Suprapubic skin (tissue), 4 donors: Measurements from ENCODE around the gene UGT1A4. TPM values are rescaled to one million over a fixed set of nuclear protein-coding genes. Genes with fewer than 3 reads are reported as not detected.

ENCODE experiments used
- DNase-seq, 2 donors: peaks; one replicate each; pipeline ENCODE4 v3.0.0-alpha.2; 2019; ENCODE audit warnings: low spot score in 2 of 2
- H3K27ac ChIP-seq: fragments of 200-600 bp; sonication (generic); one replicate; pipeline ENCODE4 v1.5.1; 2019
- H3K27me3 ChIP-seq: fragments of 200-600 bp; sonication (generic); one replicate; pipeline ENCODE4 v1.5.1; 2019
- H3K36me3 ChIP-seq: fragments of 200-600 bp; sonication (generic); one replicate; pipeline ENCODE4 v1.5.1; 2019
- H3K4me1 ChIP-seq: fragments of 200-600 bp; sonication (generic); one replicate; pipeline ENCODE4 v1.5.1; 2019
- H3K4me3 ChIP-seq: fragments of 200-600 bp; sonication (generic); one replicate; pipeline ENCODE4 v1.5.1; 2019; ENCODE audit warnings: mild to moderate bottlenecking
- H3K9me3 ChIP-seq: fragments of 200-600 bp; sonication (generic); one replicate; pipeline ENCODE4 v1.5.1; 2019
- CTCF ChIP-seq, 2 donors: fragments of 200-600 bp in 1 of 2; fragments of 450-650 bp in 1 of 2; sonication (generic) in 1 of 2; IDR thresholded peaks; one replicate each; pipeline ENCODE4 v1.5.1; 2016 to 2019; ENCODE audit warnings: antibody characterized with exemption in 2 of 2, mild to moderate bottlenecking in 1 of 2, moderate library complexity in 1 of 2
- EP300 ChIP-seq: sonication (generic); formaldehyde crosslinking; IDR thresholded peaks from one replicate; pipeline ENCODE4 v1.6.1; 2017; ENCODE audit warnings: antibody characterized with exemption
- POLR2A ChIP-seq, 2 donors: fragments of 450-650 bp; IDR thresholded peaks; one replicate each; pipeline ENCODE4 v1.6.1; 2017; ENCODE audit warnings: antibody characterized with exemption in 2 of 2, mild to moderate bottlenecking in 2 of 2, moderate library complexity in 2 of 2
- POLR2AphosphoS5 ChIP-seq, 3 donors: sonication (generic); formaldehyde crosslinking; IDR thresholded peaks; one replicate each; pipeline ENCODE4 v1.6.1; 2017; ENCODE audit warnings: antibody characterized with exemption in 3 of 3
- WGBS: methylation state at CpG from one replicate; pipeline ENCODE4 v1.1.5; 2018; 5-methylcytosine and 5-hydroxymethylcytosine counted together
- total RNA-seq, 4 donors: library from RNA; depleted of rRNA; stranded (reverse); fragments of >200 nt; gene quantifications; one replicate each; pipeline ENCODE4 v1.1.0, GENCODE V29; 2016

The UGT1A4 gene
- total RNA-seq, 4 donors from 2014 or later = 1.8 to 2.6 (median 2.3) TPM; not detected in 1

- peaks cover 16% of the 10 kb centered on the region for H3K27me3 ChIP-seq
- peak in 1 of 2 donors; percentile 61 for DNase-seq
- WGBS = 82% methylated on average over 7 of the region's 10 CpGs
- TF ChIP-seq CTCF (IDR thresholded peaks at IDR 0.05) (no peak), POLR2AphosphoS5 (IDR thresholded peaks at IDR 0.05) (no peak), EP300 (no peak), POLR2A (IDR thresholded peaks at IDR 0.05) (no peak)
- no peaks in the 10 kb centered on the region for H3K4me1 ChIP-seq
- H3K4me3 ChIP-seq = no peak overlapping the region
- no peaks in the 10 kb centered on the region for H3K36me3 ChIP-seq
- no peak overlapping the region for H3K27ac ChIP-seq
- H3K9me3 ChIP-seq = no peaks in the 10 kb centered on the region
Observed at GRCh38 chr2:233807966-233808935, 89.7 kb downstream of the UGT1A4 start.

- TF ChIP-seq EP300 = no peak
- no peak for TF ChIP-seq POLR2A (IDR thresholded peaks at IDR 0.05)
- no peak for TF ChIP-seq POLR2AphosphoS5 (IDR thresholded peaks at IDR 0.05)
- TF ChIP-seq CTCF (IDR thresholded peaks at IDR 0.05) = no peak
- no peaks in the 10 kb centered on the region for H3K9me3 ChIP-seq
- 81% methylated on average over 6 of the region's 6 CpGs for WGBS
Observed at GRCh38 chr2:233810385-233810784, 91.8 kb downstream of the UGT1A4 start.

GRCh38 chr2:233811087-233811486 lies 92.6 kb downstream of the UGT1A4 start:
- TF ChIP-seq EP300 (no peak), POLR2A (IDR thresholded peaks at IDR 0.05) (no peak), POLR2AphosphoS5 (IDR thresholded peaks at IDR 0.05) (no peak)
- peak; percentile 33 to 43 for DNase-seq
- Histone ChIP-seq H3K27me3 (peaks cover 12% of the 10 kb centered on the region), H3K9me3 (no peaks in the 10 kb centered on the region), H3K4me3 (no peak overlapping the region), H3K27ac (no peak overlapping the region), H3K4me1 (no peaks in the 10 kb centered on the region), H3K36me3 (no peaks in the 10 kb centered on the region)
- WGBS = 88% methylated on average over 4 of the region's 4 CpGs

More at GRCh38 chr2:233810385-233810784, 91.8 kb downstream of the UGT1A4 start:
- H3K4me1 ChIP-seq = no peaks in the 10 kb centered on the region
- peaks cover 12% of the 10 kb centered on the region for H3K27me3 ChIP-seq
- DNase-seq = peak in 1 of 2 donors; percentile 57
- H3K36me3 ChIP-seq = no peaks in the 10 kb centered on the region
- H3K27ac ChIP-seq = no peak overlapping the region
- H3K4me3 ChIP-seq = no peak overlapping the region

- H3K36me3 ChIP-seq = no peaks in the 10 kb centered on the region
- H3K4me1 ChIP-seq = no peaks in the 10 kb centered on the region
- no peak for TF ChIP-seq POLR2AphosphoS5 (IDR thresholded peaks at IDR 0.05)
- no peak for TF ChIP-seq CTCF (IDR thresholded peaks at IDR 0.05)
- no peak for TF ChIP-seq EP300
- no peak for TF ChIP-seq POLR2A (IDR thresholded peaks at IDR 0.05)
- DNase-seq = peak; percentile 16 to 37
- H3K4me3 ChIP-seq = no peak overlapping the region
- H3K27ac ChIP-seq = no peak overlapping the region
- 91% methylated on average over 6 of the region's 8 CpGs for whole genome bisulfite sequencing
- H3K27me3 ChIP-seq = peaks cover 12% of the 10 kb centered on the region
- no peaks in the 10 kb centered on the region for H3K9me3 ChIP-seq
Observed at GRCh38 chr2:233811732-233812131, 93.2 kb downstream of the UGT1A4 start.

- DNase-seq = peak; percentile 25 to 34
- no peaks in the 10 kb centered on the region for H3K9me3 ChIP-seq
- WGBS = 72% methylated on average over 3 of the region's 3 CpGs
- H3K4me3 ChIP-seq = no peak overlapping the region
- TF ChIP-seq POLR2AphosphoS5 (IDR thresholded peaks at IDR 0.05) = no peak
- H3K27ac ChIP-seq = no peak overlapping the region
- H3K27me3 ChIP-seq = peaks cover 8% of the 10 kb centered on the region
- no peaks in the 10 kb centered on the region for H3K4me1 ChIP-seq
- no peaks in the 10 kb centered on the region for H3K36me3 ChIP-seq
Observed at GRCh38 chr2:233813236-233814055, 94.9 kb downstream of the UGT1A4 start.
